MCF 10A (cell line): Measurements from ENCODE around the gene MARF1. TPM values are rescaled to one million over a fixed set of nuclear protein-coding genes. Genes with fewer than 3 reads are reported as not detected.

Experiments
- BruUV-seq: library from RNA; stranded (reverse); fragments of 400-500 nt; replicated peaks from 2 replicates; lab custom pipeline; 2021; lab: Mats Ljungman, UMichigan
- CTCF ChIA-PET: fragments of 300-600 bp; sonication (Branson Sonifier 250); formaldehyde crosslinking; extraction: SDS; loops from one replicate; lab custom pipeline; 2021; ENCODE audit warnings: antibody characterized with exemption, inconsistent platforms; lab: Yijun Ruan, JAX
- POLR2A ChIA-PET: fragments of 300-600, 350-650 bp; sonication (Branson Sonifier 250); formaldehyde crosslinking; extraction: SDS; loops from one replicate; lab custom pipeline; 2020; ENCODE audit warnings: antibody characterized with exemption, inconsistent platforms; lab: Yijun Ruan, JAX
- DNase-seq: peaks from one replicate; pipeline ENCODE4 v3.0.0-alpha.2; 2018; ENCODE audit not compliant: unreplicated experiment
- H3K27ac Mint-ChIP-seq: one replicate; pipeline ENCODE4 v1.8.0; 2022; ENCODE audit warnings: mild to moderate bottlenecking, low read depth, mixed read lengths; ENCODE audit not compliant: unreplicated experiment
- H3K27me3 Mint-ChIP-seq: one replicate; pipeline ENCODE4 v1.8.0; 2022; ENCODE audit warnings: mixed read lengths; ENCODE audit not compliant: insufficient read depth, unreplicated experiment
- H3K36me3 Mint-ChIP-seq: one replicate; pipeline ENCODE4 v1.8.0; 2022; ENCODE audit warnings: mild to moderate bottlenecking, moderate library complexity, mixed read lengths; ENCODE audit not compliant: insufficient read depth, unreplicated experiment
- H3K4me1 Mint-ChIP-seq: one replicate; pipeline ENCODE4 v1.8.0; 2022; ENCODE audit warnings: mixed read lengths; ENCODE audit not compliant: insufficient read depth, unreplicated experiment
- H3K4me3 Mint-ChIP-seq: one replicate; pipeline ENCODE4 v1.8.0; 2022; ENCODE audit warnings: mild to moderate bottlenecking, moderate library complexity, mixed read lengths; ENCODE audit not compliant: unreplicated experiment
- H3K9me3 Mint-ChIP-seq: one replicate; pipeline ENCODE4 v1.8.0; 2022; ENCODE audit warnings: mixed read lengths; ENCODE audit not compliant: unreplicated experiment
- CTCF ChIP-seq: fragments of 200-600 bp; IDR thresholded peaks from one replicate; pipeline ENCODE4 v1.8.0; 2022; ENCODE audit warnings: antibody characterized with exemption, mild to moderate bottlenecking; ENCODE audit not compliant: unreplicated experiment
- intact Hi-C: fragments of 100-400 bp; cut with micrococcal nuclease; formaldehyde crosslinking; loops from 2 replicates; pipeline ENCODE4 v1.14.1; 2022
- total RNA-seq: library from RNA; stranded (reverse); gene quantifications from 2 replicates; pipeline ENCODE4 v1.2.3, GENCODE V29; 2022

MARF1 gene
- total RNA-seq, 1 experiment from 2014 or later: 48.1 TPM

DNA sequence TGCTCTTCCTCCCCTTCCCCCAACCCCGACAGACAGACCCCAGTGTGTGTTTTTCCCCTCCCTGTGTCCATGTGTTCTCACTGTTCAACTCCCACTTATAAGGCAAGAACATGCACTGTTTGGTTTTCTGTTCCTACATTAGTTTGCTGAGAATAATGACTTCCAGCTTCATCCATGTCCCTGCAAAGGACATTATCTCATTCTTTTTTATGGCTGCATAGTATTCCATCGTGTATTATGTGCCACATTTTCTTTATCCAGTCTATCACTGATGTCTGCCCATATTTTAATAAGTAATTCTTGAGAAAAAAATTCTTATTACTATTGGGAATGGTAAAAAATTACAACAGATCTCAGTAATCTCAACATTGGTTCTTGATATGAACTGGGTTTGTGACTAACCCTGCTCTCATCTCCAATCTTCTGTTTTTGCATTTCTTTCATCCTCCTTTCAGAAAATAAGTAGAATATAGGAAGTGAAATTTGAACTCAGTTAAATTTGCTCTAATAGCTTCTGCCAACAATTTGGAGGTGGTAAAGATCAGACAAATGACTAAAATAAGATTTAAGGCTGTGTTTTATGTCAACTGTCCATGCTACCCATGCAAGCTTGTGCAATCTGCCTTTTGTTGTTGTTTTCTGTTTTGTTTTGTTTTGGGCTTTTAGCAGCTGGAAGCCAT is 11.1 kb downstream of the MARF1 start:
- no peaks in the 10 kb centered on the region for H3K9me3 Mint-ChIP-seq
- ChIA-PET CTCF (interaction anchor here (0.6 to 1.4 kb wide), 3 partner anchors 11 to 668 kb away, joined by 3 to 6 read pairs (median 3); no protein-coding TSS in a partner anchor), POLR2A (interaction anchor here (0.7 to 2.8 kb wide), 2 partner anchors 11 to 36 kb away, joined by 3 to 24 read pairs; partner anchors contain the start of gene MARF1)

DNA sequence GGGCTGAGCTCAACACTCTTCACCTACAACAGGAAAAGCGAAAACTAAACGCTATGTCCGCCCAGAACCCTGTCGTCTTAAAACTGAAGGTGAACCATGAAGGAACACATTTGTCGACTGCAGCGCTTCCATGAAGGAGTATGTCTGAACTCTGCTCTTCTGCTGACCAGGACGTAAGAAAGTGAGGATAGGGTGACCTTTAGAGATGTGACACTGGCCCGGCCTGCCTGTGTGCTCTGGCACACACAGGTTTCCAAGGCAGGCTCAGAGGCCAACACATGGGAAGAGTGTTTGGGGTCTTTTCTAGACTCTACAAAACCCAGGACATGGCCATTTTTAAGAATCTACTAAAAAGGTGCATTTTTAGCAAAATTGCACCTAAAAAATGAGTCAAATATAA is 21.1 kb downstream of the MARF1 start:
- H3K9me3 Mint-ChIP-seq: no peaks in the 10 kb centered on the region
- no peak for TF ChIP-seq CTCF
- BruUV-seq: no TSS peak
- DNase-seq: no peak
- H3K4me3 Mint-ChIP-seq: no peak overlapping the region
- H3K36me3 Mint-ChIP-seq: peaks cover 87% of the 10 kb centered on the region
- no peak overlapping the region for H3K27ac Mint-ChIP-seq
- ChIA-PET CTCF (no interaction called here), POLR2A (interaction anchor here (0.6 kb wide), 1 partner anchor 20 kb away, joined by 3 read pairs; no protein-coding TSS in a partner anchor)
- no peaks in the 10 kb centered on the region for H3K27me3 Mint-ChIP-seq
- H3K4me1 Mint-ChIP-seq: no peaks in the 10 kb centered on the region
- intact Hi-C loops: no loop called here

More for the DNA sequence above, 11.1 kb downstream of the MARF1 start:
- no peak for DNase-seq
- Mint-ChIP-seq H3K4me3 (no peak overlapping the region), H3K36me3 (peaks cover 77% of the 10 kb centered on the region), H3K27ac (no peak overlapping the region), H3K4me1 (no peaks in the 10 kb centered on the region), H3K27me3 (no peaks in the 10 kb centered on the region)
- no peak for TF ChIP-seq CTCF
- intact Hi-C loops: no loop called here
- BruUV-seq: no TSS peak

- no peak for DNase-seq
- TF ChIP-seq CTCF: no peak
- Mint-ChIP-seq H3K36me3 (peaks cover 91% of the 10 kb centered on the region), H3K27ac (no peak overlapping the region), H3K4me1 (no peaks in the 10 kb centered on the region), H3K4me3 (no peak overlapping the region), H3K27me3 (no peaks in the 10 kb centered on the region), H3K9me3 (no peaks in the 10 kb centered on the region)
- no TSS peak for BruUV-seq
- POLR2A ChIA-PET: interaction anchor here (0.6 to 1.0 kb wide), 2 partner anchors 9 to 21 kb away, joined by 3 to 6 read pairs; no protein-coding TSS in a partner anchor
- CTCF ChIA-PET: no interaction called here
- intact Hi-C loops: no loop called here
These were observed 21.5 kb downstream of the MARF1 start for GRCh38 chr16:15621456-15621855.

GRCh38 chr16:15620611-15621195 is 22.3 kb downstream of the MARF1 start:
- ChIA-PET POLR2A (interaction anchor here (1.0 kb wide), 1 partner anchor 8 kb away, joined by 6 read pairs; no protein-coding TSS in a partner anchor), CTCF (interaction anchor here (0.7 kb wide), 1 partner anchor 12 kb away, joined by 3 read pairs; no protein-coding TSS in a partner anchor)
- H3K27ac Mint-ChIP-seq: no peak overlapping the region
- no peaks in the 10 kb centered on the region for H3K27me3 Mint-ChIP-seq
- TF ChIP-seq CTCF: no peak
- no TSS peak for BruUV-seq
- intact Hi-C loops: no loop called here
- DNase-seq: no peak
- H3K4me3 Mint-ChIP-seq: no peak overlapping the region
- peaks cover 96% of the 10 kb centered on the region for H3K36me3 Mint-ChIP-seq
- H3K4me1 Mint-ChIP-seq: no peaks in the 10 kb centered on the region
- H3K9me3 Mint-ChIP-seq: no peaks in the 10 kb centered on the region
